HUES48 (cell line): ENCODE data around the gene CCL19.

ENCODE experiments used
- H3K27ac ChIP-seq: one replicate; pipeline ENCODE4 v1.7.0; 2013; ENCODE audit warnings: low read depth, low read length, inconsistent platforms
- H3K27me3 ChIP-seq: 2 replicates; pipeline ENCODE4 v1.6.1; 2013; ENCODE audit warnings: mild to moderate bottlenecking, low read length; ENCODE audit not compliant: control insufficient read depth, insufficient read depth
- H3K36me3 ChIP-seq: 2 replicates; pipeline ENCODE4 v1.6.1; 2013; ENCODE audit warnings: low read length; ENCODE audit not compliant: control insufficient read depth, insufficient read depth
- H3K4me1 ChIP-seq: 2 replicates; pipeline ENCODE4 v1.6.1; 2013; ENCODE audit warnings: mild to moderate bottlenecking, low read length; ENCODE audit not compliant: control insufficient read depth, insufficient read depth
- H3K4me3 ChIP-seq: 2 replicates; pipeline ENCODE4 v1.5.1; 2013; ENCODE audit warnings: mild to moderate bottlenecking, low read depth, low read length
- H3K9ac ChIP-seq: 2 replicates; pipeline ENCODE4 v1.6.1; 2013; ENCODE audit warnings: mild to moderate bottlenecking, low read depth, low read length, moderate library complexity
- H3K9me3 ChIP-seq: 2 replicates; pipeline ENCODE4 v1.6.1; 2013; ENCODE audit warnings: low read length; ENCODE audit not compliant: control insufficient read depth, insufficient read depth

Gene CCL19

GRCh38 chr9:34716711-34717110 lies 25.6 kb upstream of the CCL19 start:
- Histone ChIP-seq H3K9me3 (no peaks in the 10 kb centered on the region), H3K4me1 (no peaks in the 10 kb centered on the region), H3K27ac (no peak overlapping the region), H3K9ac (no peak overlapping the region), H3K36me3 (no peaks in the 10 kb centered on the region), H3K27me3 (no peaks in the 10 kb centered on the region), H3K4me3 (no peak overlapping the region)

- no peak overlapping the region for H3K27ac ChIP-seq
- H3K9ac ChIP-seq = no peak overlapping the region
Observed at GRCh38 chr9:34715639-34716215, 24.7 kb upstream of the CCL19 start.

DNA sequence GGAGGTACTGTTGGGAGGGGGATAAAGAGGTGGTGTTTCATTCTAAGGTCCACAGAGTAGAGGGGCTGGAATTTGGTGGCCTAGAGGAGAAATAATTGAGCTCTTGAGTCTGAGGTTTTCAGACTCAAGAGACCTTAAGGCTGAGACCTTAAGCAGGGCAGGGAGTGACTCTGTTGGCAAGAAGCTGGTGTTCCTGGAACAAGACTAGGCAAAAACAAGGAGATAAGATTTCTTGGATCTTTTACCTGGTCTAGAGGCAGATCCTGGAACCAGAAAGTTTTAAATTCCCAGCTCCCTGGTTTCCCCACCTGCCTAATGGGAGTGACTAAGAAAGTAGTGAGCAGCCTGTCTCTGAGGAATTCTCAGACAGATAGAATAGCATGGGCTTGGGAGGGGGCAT lies 22.9 kb upstream of the CCL19 start:
- Histone ChIP-seq H3K9me3 (no peaks in the 10 kb centered on the region), H3K36me3 (no peaks in the 10 kb centered on the region), H3K27me3 (no peaks in the 10 kb centered on the region), H3K4me1 (no peaks in the 10 kb centered on the region), H3K4me3 (no peak overlapping the region), H3K9ac (no peak overlapping the region), H3K27ac (no peak overlapping the region)

More at GRCh38 chr9:34715639-34716215, 24.7 kb upstream of the CCL19 start:
- H3K4me3 ChIP-seq = no peak overlapping the region
- no peaks in the 10 kb centered on the region for H3K36me3 ChIP-seq
- H3K27me3 ChIP-seq = no peaks in the 10 kb centered on the region
- H3K4me1 ChIP-seq = no peaks in the 10 kb centered on the region
- H3K9me3 ChIP-seq = no peaks in the 10 kb centered on the region

DNA sequence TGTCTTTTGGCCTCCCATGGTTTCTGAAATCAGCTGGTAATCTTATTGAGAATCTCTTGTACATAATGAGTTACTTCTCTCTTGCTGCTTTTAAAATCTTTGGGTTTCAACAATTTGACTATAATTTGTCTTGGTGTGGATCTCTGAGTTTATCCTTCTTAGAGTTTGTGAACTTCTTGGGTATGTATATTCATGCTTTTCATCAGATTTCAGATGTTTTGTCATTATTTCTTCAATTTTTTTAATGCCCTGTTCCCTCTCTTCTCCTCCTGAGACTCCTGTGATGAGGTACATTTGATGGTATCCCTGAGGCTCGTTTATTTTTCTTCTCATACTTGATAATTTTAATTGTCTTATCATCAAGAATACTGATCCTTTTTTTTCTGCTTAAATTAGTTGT lies 21.1 kb upstream of the CCL19 start:
- H3K9ac ChIP-seq = no peak overlapping the region
- H3K4me1 ChIP-seq = no peaks in the 10 kb centered on the region
- no peaks in the 10 kb centered on the region for H3K27me3 ChIP-seq
- no peak overlapping the region for H3K27ac ChIP-seq
- H3K36me3 ChIP-seq = no peaks in the 10 kb centered on the region
- no peaks in the 10 kb centered on the region for H3K9me3 ChIP-seq
- H3K4me3 ChIP-seq = no peak overlapping the region

DNA sequence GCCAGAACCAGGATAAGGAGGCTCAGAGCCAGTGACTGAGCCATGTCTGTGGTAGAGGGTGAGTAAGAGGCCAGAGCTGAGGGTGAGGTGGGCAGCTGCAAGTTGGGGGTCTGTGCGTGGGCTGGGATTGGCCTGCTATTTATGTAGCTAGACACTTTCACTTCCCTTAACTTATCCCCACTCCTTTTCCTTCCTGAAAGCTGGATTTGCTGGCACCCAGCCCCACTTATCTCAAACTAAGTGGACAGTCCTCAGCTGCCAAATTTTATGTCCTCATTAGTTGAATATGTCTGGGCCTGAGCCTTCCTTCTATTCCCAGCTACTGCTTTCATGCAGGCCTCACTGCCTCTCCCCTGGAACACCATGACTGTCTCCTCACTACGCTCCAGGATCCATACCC lies 18.9 kb upstream of the CCL19 start, which contains the start of gene CCL21:
Gene CCL21, minus strand, starts transcription at position 114 of the 400 bp plus-strand sequence. Its CDS starts 70 bp downstream, at position 44.
- H3K9me3 ChIP-seq = no peaks in the 10 kb centered on the region
- no peaks in the 10 kb centered on the region for H3K27me3 ChIP-seq
- no peak within 1 kb of the TSS for H3K9ac ChIP-seq
- no peak within 1 kb of the TSS for H3K4me3 ChIP-seq
- no peak within 1 kb of the TSS for H3K27ac ChIP-seq
- no peaks in the 10 kb centered on the region for H3K36me3 ChIP-seq
- H3K4me1 ChIP-seq = no peaks in the 10 kb centered on the region

DNA sequence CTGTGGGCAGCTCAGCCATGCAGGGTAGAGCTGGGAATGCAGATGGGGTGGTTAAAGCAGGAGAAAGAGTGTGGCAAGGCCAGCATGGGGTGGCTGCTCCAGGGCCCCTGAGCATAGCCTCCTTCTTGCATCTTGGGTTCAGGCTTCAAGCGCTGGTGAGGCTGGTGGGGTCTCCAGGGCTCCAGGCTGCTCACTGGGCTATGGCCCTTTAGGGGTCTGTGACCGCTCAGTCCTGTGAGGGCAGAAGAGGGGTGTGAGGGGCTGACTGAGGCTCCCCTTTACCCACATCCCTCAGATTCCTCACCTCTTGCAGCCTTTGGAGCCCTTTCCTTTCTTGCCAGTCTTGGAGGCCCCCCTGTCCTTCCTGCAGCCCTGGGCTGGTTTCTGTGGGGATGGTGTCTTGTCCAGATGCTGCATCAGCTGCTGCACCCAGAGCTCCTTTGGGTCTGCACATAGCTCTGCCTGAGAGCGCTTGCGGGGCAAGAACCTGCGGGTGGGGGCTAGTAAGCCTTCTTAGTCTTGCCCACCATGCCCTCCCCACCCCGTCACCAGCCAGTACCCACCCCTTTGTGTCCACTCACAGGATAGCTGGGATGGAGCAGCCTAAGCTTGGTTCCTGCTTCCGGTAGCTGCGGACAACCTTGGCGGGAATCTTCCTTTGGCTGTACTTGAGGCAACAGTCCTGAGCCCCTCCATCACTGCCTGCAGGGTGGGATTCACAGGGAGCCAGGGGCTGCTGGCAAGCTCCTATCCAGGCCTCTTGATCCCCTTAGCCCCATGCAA lies 18.3 kb upstream of the CCL19 start:
- H3K36me3 ChIP-seq = no peaks in the 10 kb centered on the region
- H3K27ac ChIP-seq = no peak overlapping the region
- H3K4me3 ChIP-seq = no peak overlapping the region
- H3K9ac ChIP-seq = no peak overlapping the region
- no peaks in the 10 kb centered on the region for H3K27me3 ChIP-seq
- no peaks in the 10 kb centered on the region for H3K9me3 ChIP-seq
- H3K4me1 ChIP-seq = no peaks in the 10 kb centered on the region

- H3K9me3 ChIP-seq = no peaks in the 10 kb centered on the region
- no peak overlapping the region for H3K9ac ChIP-seq
- no peaks in the 10 kb centered on the region for H3K27me3 ChIP-seq
- H3K4me3 ChIP-seq = no peak overlapping the region
- no peaks in the 10 kb centered on the region for H3K36me3 ChIP-seq
- no peak overlapping the region for H3K27ac ChIP-seq
- H3K4me1 ChIP-seq = no peaks in the 10 kb centered on the region
Observed at GRCh38 chr9:34707130-34707529, 16.1 kb upstream of the CCL19 start.

DNA sequence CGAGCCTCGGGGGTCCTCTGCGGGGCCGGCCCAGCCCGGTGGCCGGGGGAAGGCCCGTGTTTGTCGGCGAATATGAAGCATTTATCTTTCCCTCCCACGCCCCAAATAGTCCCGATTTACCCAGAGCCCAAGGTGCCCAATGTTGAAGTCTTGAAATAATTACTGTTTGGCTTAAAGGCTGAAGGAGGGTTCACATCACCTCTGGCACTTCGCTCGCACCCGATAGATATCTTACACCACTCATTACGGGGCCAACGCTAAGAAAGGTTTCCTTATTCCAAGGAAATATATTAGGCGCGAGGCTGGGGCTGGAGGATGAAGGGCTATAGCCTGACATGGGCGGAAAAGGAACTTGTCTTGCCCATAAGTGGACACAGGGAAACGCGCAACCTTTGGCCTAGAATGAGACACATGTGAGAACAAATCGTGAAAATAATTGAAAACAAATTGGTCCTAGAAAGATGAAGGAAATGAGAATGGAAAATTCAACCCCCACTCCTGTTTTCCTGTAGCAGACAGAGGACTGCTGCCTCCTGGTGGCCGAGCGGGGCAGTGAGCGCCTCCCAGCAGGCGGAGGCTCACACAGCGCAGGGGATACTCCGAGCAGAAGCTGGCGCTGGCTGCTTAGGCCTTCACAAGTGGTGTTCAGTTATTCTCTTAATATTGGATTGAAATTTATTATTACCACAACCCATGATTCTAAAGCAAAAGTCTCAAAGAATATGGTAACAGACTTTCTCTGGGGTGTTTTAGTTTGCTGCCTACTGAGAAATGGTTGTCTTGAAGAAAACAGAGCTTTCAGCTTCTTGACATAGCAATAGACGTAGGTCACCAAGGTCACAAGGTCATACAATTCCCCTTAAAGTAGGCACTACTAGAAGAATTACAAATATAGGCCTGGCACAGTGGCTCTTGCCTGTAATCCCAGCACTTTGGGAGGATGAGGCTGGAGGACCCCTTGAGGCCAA lies 11.0 kb upstream of the CCL19 start:
- H3K9me3 ChIP-seq = no peaks in the 10 kb centered on the region
- no peak overlapping the region for H3K27ac ChIP-seq
- H3K4me1 ChIP-seq = peaks cover 3% of the 10 kb centered on the region; the same call in 1 of the 2 replicates
- H3K9ac ChIP-seq = no peak overlapping the region
- no peaks in the 10 kb centered on the region for H3K36me3 ChIP-seq
- peaks cover 31% of the 10 kb centered on the region for H3K27me3 ChIP-seq
- peak overlapping the region; percentile 65 for H3K4me3 ChIP-seq

GRCh38 chr9:34701023-34701768 lies 10.1 kb upstream of the CCL19 start:
- no peak overlapping the region for H3K9ac ChIP-seq
- no peaks in the 10 kb centered on the region for H3K9me3 ChIP-seq
- no peak overlapping the region for H3K27ac ChIP-seq
- peaks cover 3% of the 10 kb centered on the region; the same call in 1 of the 2 replicates for H3K4me1 ChIP-seq
- no peaks in the 10 kb centered on the region for H3K36me3 ChIP-seq
- H3K27me3 ChIP-seq = peaks cover 31% of the 10 kb centered on the region
- H3K4me3 ChIP-seq = peak overlapping the region; percentile 65

GRCh38 chr9:34694811-34695210 lies 3.7 kb upstream of the CCL19 start:
- Histone ChIP-seq H3K4me3 (no peak overlapping the region), H3K9ac (no peak overlapping the region), H3K4me1 (no peaks in the 10 kb centered on the region), H3K9me3 (no peaks in the 10 kb centered on the region), H3K27ac (no peak overlapping the region), H3K36me3 (no peaks in the 10 kb centered on the region), H3K27me3 (peaks cover 12% of the 10 kb centered on the region)
